Spinal cord (tissue), 10 donors: ENCODE results near the gene PHLPP1. TPM values are rescaled to one million over a fixed set of nuclear protein-coding genes. Genes with fewer than 3 reads are reported as not detected.

Source experiments
- DNase-seq, 6 donors: peaks; one replicate each; pipeline versions ENCODE4 v3.0.0 to v3.0.0-alpha.2; 2013 to 2015; ENCODE audit warnings: low spot score in 6 of 6, low read depth in 4 of 6
- H3K27ac ChIP-seq: one replicate; pipeline ENCODE4 v1.5.1; 2013; ENCODE audit warnings: low read depth, low read length, control low read depth
- H3K27me3 ChIP-seq: one replicate; pipeline ENCODE4 v1.6.1; 2013; ENCODE audit warnings: low read length; ENCODE audit not compliant: control insufficient read depth, insufficient read depth
- H3K36me3 ChIP-seq: one replicate; pipeline ENCODE4 v1.6.1; 2013; ENCODE audit warnings: low read length; ENCODE audit not compliant: control insufficient read depth, insufficient read depth
- H3K4me1 ChIP-seq: one replicate; pipeline ENCODE4 v1.6.1; 2013; ENCODE audit warnings: low read length; ENCODE audit not compliant: control insufficient read depth, insufficient read depth
- H3K4me3 ChIP-seq: one replicate; pipeline ENCODE4 v1.5.1; 2013; ENCODE audit warnings: low read depth, low read length, control low read depth
- H3K9me3 ChIP-seq: one replicate; pipeline ENCODE4 v1.6.1; 2013; ENCODE audit warnings: low read length; ENCODE audit not compliant: control insufficient read depth, insufficient read depth
- WGBS: methylation state at CpG from one replicate; pipeline ENCODE4 v1.1.5; 2013; ENCODE audit warnings: missing lambda C conversion rate; ENCODE audit not compliant: insufficient coverage; 5-methylcytosine and 5-hydroxymethylcytosine counted together
- polyA plus RNA-seq, 2 donors: library from polyadenylated mRNA; unstranded; fragments of 120-200 nt; gene quantifications; one replicate each; pipeline ENCODE4 v1.2.1, GENCODE V29; 2013; ENCODE audit not compliant: insufficient read length in 2 of 2
- total RNA-seq, 2 donors: library from RNA; depleted of rRNA in 1 of 2; stranded (reverse); fragments of 120-200 nt in 1 of 2; fragments of >200 nt in 1 of 2; gene quantifications; one replicate each; pipeline versions ENCODE4 v1.2.3 to v1.2.4, GENCODE V29; 2013 to 2014
- donor health status: healthy.

Gene PHLPP1
- total and polyA plus RNA-seq, 4 donors: 31.9 to 62.2 (median 47.5) TPM

- Histone ChIP-seq H3K36me3 (peaks cover 3% of the 10 kb centered on the region), H3K9me3 (no peaks in the 10 kb centered on the region), H3K27ac (no peak overlapping the region), H3K4me1 (no peaks in the 10 kb centered on the region), H3K27me3 (no peaks in the 10 kb centered on the region), H3K4me3 (no peak overlapping the region)
- WGBS: no CpG with 5 or more reads among the region's 2 CpGs
- DNase-seq: peak in 1 of 6 donors; percentile 65
These were observed 147.1 kb downstream of the PHLPP1 start for GRCh38 chr18:62862466-62862865.

- Histone ChIP-seq H3K9me3 (no peaks in the 10 kb centered on the region), H3K36me3 (peaks cover 6% of the 10 kb centered on the region), H3K27ac (no peak overlapping the region), H3K27me3 (no peaks in the 10 kb centered on the region), H3K4me3 (no peak overlapping the region), H3K4me1 (peaks cover 3% of the 10 kb centered on the region)
- no peak for DNase-seq
- WGBS: 88% methylated on average over 1 of the region's 3 CpGs
These were observed 148.2 kb downstream of the PHLPP1 start for GRCh38 chr18:62863579-62864001.

- H3K27me3 ChIP-seq: no peaks in the 10 kb centered on the region
- H3K9me3 ChIP-seq: no peaks in the 10 kb centered on the region
- DNase-seq: no peak
- H3K4me1 ChIP-seq: peaks cover 8% of the 10 kb centered on the region
- no peak overlapping the region for H3K4me3 ChIP-seq
- H3K36me3 ChIP-seq: peaks cover 6% of the 10 kb centered on the region
- no peak overlapping the region for H3K27ac ChIP-seq
These were observed 150.2 kb downstream of the PHLPP1 start for GRCh38 chr18:62865498-62865897.

GRCh38 chr18:62867534-62867933 lies 152.2 kb downstream of the PHLPP1 start:
- Histone ChIP-seq H3K27me3 (no peaks in the 10 kb centered on the region), H3K27ac (no peak overlapping the region), H3K4me3 (no peak overlapping the region), H3K9me3 (no peaks in the 10 kb centered on the region), H3K4me1 (peaks cover 8% of the 10 kb centered on the region), H3K36me3 (peaks cover 3% of the 10 kb centered on the region)
- peak in 1 of 6 donors; percentile 63 for DNase-seq
- WGBS: 64% methylated on average over 2 of the region's 8 CpGs

GRCh38 chr18:62868645-62869044 lies 153.3 kb downstream of the PHLPP1 start:
- Histone ChIP-seq H3K4me1 (peaks cover 8% of the 10 kb centered on the region), H3K27ac (no peak overlapping the region), H3K9me3 (no peaks in the 10 kb centered on the region), H3K36me3 (peaks cover 3% of the 10 kb centered on the region), H3K27me3 (no peaks in the 10 kb centered on the region), H3K4me3 (no peak overlapping the region)
- DNase-seq: no peak

GRCh38 chr18:62870643-62871042 lies 155.3 kb downstream of the PHLPP1 start:
- Histone ChIP-seq H3K9me3 (no peaks in the 10 kb centered on the region), H3K4me1 (peaks cover 8% of the 10 kb centered on the region), H3K27ac (peak overlapping the region; percentile 33), H3K4me3 (no peak overlapping the region), H3K27me3 (no peaks in the 10 kb centered on the region), H3K36me3 (peaks cover 7% of the 10 kb centered on the region)
- peak in 1 of 6 donors; percentile 31 for DNase-seq

GRCh38 chr18:62875323-62875722 lies 160.0 kb downstream of the PHLPP1 start:
- Histone ChIP-seq H3K4me1 (no peaks in the 10 kb centered on the region), H3K4me3 (no peak overlapping the region), H3K27ac (no peak overlapping the region), H3K27me3 (no peaks in the 10 kb centered on the region), H3K9me3 (no peaks in the 10 kb centered on the region), H3K36me3 (peaks cover 4% of the 10 kb centered on the region)
- no CpG with 5 or more reads among the region's 3 CpGs for WGBS
- DNase-seq: no peak

GRCh38 chr18:62876111-62876510 lies 160.8 kb downstream of the PHLPP1 start:
- Histone ChIP-seq H3K9me3 (no peaks in the 10 kb centered on the region), H3K4me3 (no peak overlapping the region), H3K4me1 (no peaks in the 10 kb centered on the region), H3K36me3 (peaks cover 4% of the 10 kb centered on the region), H3K27ac (no peak overlapping the region), H3K27me3 (no peaks in the 10 kb centered on the region)
- no peak for DNase-seq
- 100% methylated on average over 1 of the region's 4 CpGs for WGBS

- Histone ChIP-seq H3K4me3 (no peak overlapping the region), H3K36me3 (peaks cover 4% of the 10 kb centered on the region), H3K27ac (peak overlapping the region; percentile 81), H3K27me3 (no peaks in the 10 kb centered on the region), H3K4me1 (no peaks in the 10 kb centered on the region), H3K9me3 (no peaks in the 10 kb centered on the region)
- no peak for DNase-seq
- 40% methylated on average over 1 of the region's 3 CpGs for WGBS
These were observed 161.5 kb downstream of the PHLPP1 start for GRCh38 chr18:62876828-62877227.

- Histone ChIP-seq H3K27ac (peak overlapping the region; percentile 81), H3K4me3 (peak overlapping the region; percentile 0), H3K36me3 (peaks cover 4% of the 10 kb centered on the region), H3K9me3 (no peaks in the 10 kb centered on the region), H3K27me3 (no peaks in the 10 kb centered on the region), H3K4me1 (no peaks in the 10 kb centered on the region)
- 11% methylated on average over 1 of the region's 6 CpGs for WGBS
- peak in 5 of 6 donors; percentile 8 to 63 (median 46) for DNase-seq
These were observed 162.3 kb downstream of the PHLPP1 start for GRCh38 chr18:62877411-62878221.
